ENCODE results near the gene CDC42EP2.
A peak's percentile ranks its signal among the peaks of the same experiment; 100 is the strongest.

CDC42EP2 gene

GRCh38 chr11:65278356-65278755 is 36.3 kb upstream of the CDC42EP2 start:
- DNase-seq (ENCODE audit: extremely low spot score): no peak
- CTCF ChIA-PET: interaction anchor here (1.0 to 39.5 kb wide), 4 partner anchors 8 to 53 kb away, joined by 3 to 686 read pairs (median 109); partner anchors contain the start of genes CDC42EP2 and DPF2
- POLR2A ChIA-PET: interaction anchor here (1.2 kb wide), 1 partner anchor 13 kb away, joined by 4 read pairs; no protein-coding TSS in a partner anchor
- TF ChIP-seq, protein P1, sequence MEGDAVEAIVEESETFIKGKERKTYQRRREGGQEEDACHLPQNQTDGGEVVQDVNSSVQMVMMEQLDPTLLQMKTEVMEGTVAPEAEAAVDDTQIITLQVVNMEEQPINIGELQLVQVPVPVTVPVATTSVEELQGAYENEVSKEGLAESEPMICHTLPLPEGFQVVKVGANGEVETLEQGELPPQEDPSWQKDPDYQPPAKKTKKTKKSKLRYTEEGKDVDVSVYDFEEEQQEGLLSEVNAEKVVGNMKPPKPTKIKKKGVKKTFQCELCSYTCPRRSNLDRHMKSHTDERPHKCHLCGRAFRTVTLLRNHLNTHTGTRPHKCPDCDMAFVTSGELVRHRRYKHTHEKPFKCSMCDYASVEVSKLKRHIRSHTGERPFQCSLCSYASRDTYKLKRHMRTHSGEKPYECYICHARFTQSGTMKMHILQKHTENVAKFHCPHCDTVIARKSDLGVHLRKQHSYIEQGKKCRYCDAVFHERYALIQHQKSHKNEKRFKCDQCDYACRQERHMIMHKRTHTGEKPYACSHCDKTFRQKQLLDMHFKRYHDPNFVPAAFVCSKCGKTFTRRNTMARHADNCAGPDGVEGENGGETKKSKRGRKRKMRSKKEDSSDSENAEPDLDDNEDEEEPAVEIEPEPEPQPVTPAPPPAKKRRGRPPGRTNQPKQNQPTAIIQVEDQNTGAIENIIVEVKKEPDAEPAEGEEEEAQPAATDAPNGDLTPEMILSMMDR (IDR thresholded peaks at IDR 0.05; ENCODE audit: control extremely low read depth, extremely low read depth, low read depth, missing control alignments): no peak

DNA sequence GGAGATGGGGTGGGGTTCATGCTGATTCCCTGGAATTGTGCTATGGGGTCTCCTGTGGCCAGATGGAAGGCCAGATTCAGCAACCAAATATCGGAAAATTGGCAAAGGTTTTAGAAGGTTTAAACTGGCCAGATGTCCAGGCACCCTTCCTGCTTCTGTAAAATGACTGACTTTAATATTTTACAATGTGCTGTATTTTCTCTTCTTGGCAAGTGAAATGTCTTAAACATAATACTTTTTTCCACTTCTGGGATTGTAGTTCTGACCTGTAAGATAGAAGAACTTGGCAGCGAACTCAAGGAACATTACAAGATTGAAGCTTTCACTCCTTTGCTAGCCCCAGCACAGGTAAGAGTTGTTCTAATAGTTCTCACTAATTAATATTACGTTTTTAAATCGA is 35.4 kb upstream of the CDC42EP2 start:
- CTCF ChIA-PET: interaction anchor here (1.1 to 39.5 kb wide), 6 partner anchors 11 to 52 kb away, joined by 5 to 686 read pairs (median 8); partner anchors contain the start of genes CDC42EP2 and DPF2
- TF ChIP-seq, protein P1 (IDR thresholded peaks at IDR 0.05; ENCODE audit: control extremely low read depth, extremely low read depth, low read depth, missing control alignments): no peak
- DNase-seq (ENCODE audit: extremely low spot score): no peak
- POLR2A ChIA-PET: interaction anchor here (1.2 kb wide), 1 partner anchor 13 kb away, joined by 4 read pairs; no protein-coding TSS in a partner anchor

- DNase-seq (ENCODE audit: extremely low spot score): peak; percentile 55
- TF ChIP-seq, protein P1 (IDR thresholded peaks at IDR 0.05; ENCODE audit: control extremely low read depth, extremely low read depth, low read depth, missing control alignments): no peak
- POLR2A ChIA-PET: interaction anchor here (1.2 kb wide), 1 partner anchor 14 kb away, joined by 4 read pairs; no protein-coding TSS in a partner anchor
- CTCF ChIA-PET: interaction anchor here (1.0 to 39.5 kb wide), 7 partner anchors 10 to 52 kb away, joined by 3 to 686 read pairs (median 6); partner anchors contain the start of genes CDC42EP2 and DPF2
Observed at GRCh38 chr11:65279741-65280440, 34.8 kb upstream of the CDC42EP2 start.

DNA sequence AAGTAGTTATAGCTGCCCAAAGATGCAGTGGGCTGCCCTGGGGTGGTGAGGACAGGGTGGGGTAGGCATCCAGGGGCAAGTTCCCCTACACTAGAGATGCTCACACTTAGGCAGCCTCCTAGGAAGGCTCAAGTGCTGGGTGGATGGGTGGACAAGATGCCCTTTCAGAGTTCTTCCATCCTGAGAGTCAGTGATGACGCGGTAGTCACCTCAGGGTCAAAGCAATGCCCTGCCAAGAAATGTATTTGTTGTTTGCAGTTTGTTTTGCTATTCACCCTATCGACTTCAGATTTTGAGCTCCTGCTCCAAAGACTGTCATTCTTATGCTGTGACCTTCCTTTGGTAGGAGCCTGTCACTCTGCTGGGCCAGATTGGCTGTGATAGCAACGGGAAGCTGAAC is 34.0 kb upstream of the CDC42EP2 start:
- ChIA-PET POLR2A (no interaction called here), CTCF (interaction anchor here (1.0 to 39.5 kb wide), 9 partner anchors 9 to 54 kb away, joined by 3 to 686 read pairs (median 5); partner anchors contain the start of genes CDC42EP2 and DPF2)
- DNase-seq (ENCODE audit: extremely low spot score): no peak
- TF ChIP-seq, protein P1 (IDR thresholded peaks at IDR 0.05; ENCODE audit: control extremely low read depth, extremely low read depth, low read depth, missing control alignments): no peak

GRCh38 chr11:65286686-65287085 is 28.0 kb upstream of the CDC42EP2 start:
- ChIA-PET POLR2A (no interaction called here), CTCF (interaction anchor here (1.3 to 39.5 kb wide), 5 partner anchors 10 to 43 kb away, joined by 4 to 686 read pairs (median 10); partner anchors contain the start of gene CDC42EP2)
- DNase-seq (ENCODE audit: extremely low spot score): no peak
- TF ChIP-seq, protein P1 (IDR thresholded peaks at IDR 0.05; ENCODE audit: control extremely low read depth, extremely low read depth, low read depth, missing control alignments): no peak

GRCh38 chr11:65287601-65288000 is 27.1 kb upstream of the CDC42EP2 start:
- POLR2A ChIA-PET: interaction anchor here (0.7 kb wide), 1 partner anchor 24 kb away, joined by 5 read pairs; no protein-coding TSS in a partner anchor
- DNase-seq (ENCODE audit: extremely low spot score): no peak
- CTCF ChIA-PET: interaction anchor here (2.0 to 39.5 kb wide), 4 partner anchors 11 to 42 kb away, joined by 6 to 686 read pairs (median 11); partner anchors contain the start of gene CDC42EP2
- TF ChIP-seq, protein P1 (IDR thresholded peaks at IDR 0.05; ENCODE audit: control extremely low read depth, extremely low read depth, low read depth, missing control alignments): no peak

Data from GM10248 (cell line).